HG02798 (cell line): Measurements from ENCODE around the gene TJAP1.
"Not testable (repeated sequence)": the region's sequence is repeated elsewhere in the genome, so short reads cannot be mapped to it uniquely, and the experiment has no call there.

Experiments
- ATAC-seq: cut with Tn5 transposase; IDR thresholded peaks from one replicate; pipeline ENCODE4 v1.9.1; 2021; ENCODE audit warnings: mild to moderate bottlenecking; ENCODE audit not compliant: unreplicated experiment, poor library complexity

TJAP1 gene

DNA sequence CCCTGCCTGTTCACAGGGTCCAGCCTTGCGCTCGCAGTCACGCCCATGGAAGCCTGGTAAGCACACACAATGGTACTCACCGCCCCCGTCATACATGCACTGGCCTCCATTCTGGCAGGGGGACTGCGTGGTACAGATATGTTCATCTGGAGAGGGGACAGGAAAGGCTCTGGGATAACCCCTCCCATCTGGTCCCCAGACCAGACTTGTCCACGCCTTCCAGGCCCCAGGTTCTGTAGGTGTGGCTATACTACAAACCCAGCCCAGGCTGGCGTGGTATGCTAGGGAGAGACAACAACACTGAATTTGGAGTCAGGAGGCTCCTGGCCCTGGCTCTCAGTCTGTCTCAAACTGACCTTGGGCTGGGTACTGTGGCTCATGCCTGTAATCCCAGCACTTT lies 25.4 kb upstream of the TJAP1 start:
- ATAC-seq = no peak

DNA sequence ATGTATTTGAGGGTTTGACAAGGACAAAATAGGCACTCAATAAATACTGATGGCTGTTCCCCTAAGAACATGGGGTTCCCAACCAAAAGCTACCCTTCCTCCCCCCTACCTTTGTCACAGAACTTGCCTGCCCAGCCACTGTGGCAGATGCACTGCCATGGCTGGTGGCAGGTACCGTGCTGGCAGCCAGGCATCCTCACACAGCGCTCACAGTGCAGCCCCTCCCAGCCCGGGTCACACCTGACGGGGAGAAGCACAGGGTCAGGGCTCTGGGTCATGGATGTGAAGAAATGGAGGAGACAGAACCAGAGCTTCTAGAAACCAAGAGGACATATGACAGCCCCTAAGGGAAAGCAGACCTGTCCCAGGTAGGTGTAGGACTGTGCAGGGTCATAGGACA lies 24.5 kb upstream of the TJAP1 start:
- no peak for ATAC-seq

- ATAC-seq = no peak
Observed at GRCh38 chr6:43453831-43454230, 23.5 kb upstream of the TJAP1 start.

GRCh38 chr6:43454290-43454695 lies 23.1 kb upstream of the TJAP1 start:
- peak; percentile 64 for ATAC-seq

- peak; percentile 27 for ATAC-seq
Observed at GRCh38 chr6:43454696-43455530, 22.5 kb upstream of the TJAP1 start.

GRCh38 chr6:43455531-43456428 lies 21.6 kb upstream of the TJAP1 start, which contains the start of gene DLK2:
TSS of gene DLK2 (minus strand) at chr6:43455548. CDS start at chr6:43454825, 723 bp downstream.
- ATAC-seq = peak; percentile 37

DNA sequence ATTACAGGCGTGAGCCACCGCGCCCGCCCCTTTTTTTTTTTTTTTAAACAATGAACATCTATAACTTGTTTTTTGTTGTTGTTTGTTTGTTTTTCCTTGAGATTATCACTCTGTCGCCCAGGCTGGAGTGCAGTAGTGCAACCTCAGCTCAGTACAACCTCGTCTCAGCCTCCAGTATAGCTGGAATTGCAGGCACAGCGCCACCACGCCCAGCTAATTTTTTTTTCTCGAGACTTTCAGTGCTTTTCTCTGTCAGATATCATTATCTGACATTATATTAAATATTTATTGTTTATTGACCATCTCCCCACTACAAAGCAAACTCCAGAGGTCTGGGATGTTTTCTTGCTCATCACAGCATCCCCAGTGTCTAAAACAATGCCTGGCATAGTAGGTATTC lies 19.7 kb upstream of the TJAP1 start:
- ATAC-seq = no peak

DNA sequence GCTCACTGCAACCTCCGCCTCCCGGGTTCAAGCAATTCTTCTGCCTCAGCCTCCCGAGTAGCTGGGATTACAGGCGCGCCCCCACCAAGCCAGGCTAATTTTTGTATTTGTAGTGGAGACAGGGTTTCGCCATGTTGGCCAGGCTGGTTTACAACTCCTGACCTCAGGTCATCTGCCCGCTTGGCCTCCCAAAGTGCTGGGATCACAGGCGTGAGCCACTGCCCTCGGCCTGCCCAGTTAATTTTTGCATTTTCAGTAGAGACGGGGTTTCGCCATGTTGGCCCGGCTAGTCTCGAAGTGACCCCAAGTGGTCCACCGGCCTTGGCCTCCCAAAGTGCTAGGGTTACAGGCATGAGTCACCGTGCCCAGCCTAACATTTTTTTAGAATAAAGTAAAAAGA lies 19.2 kb upstream of the TJAP1 start:
- ATAC-seq = not testable (repeated sequence)

- no peak for ATAC-seq
Observed at GRCh38 chr6:43459535-43459934, 17.8 kb upstream of the TJAP1 start.

- no peak for ATAC-seq
Observed at GRCh38 chr6:43460032-43460431, 17.3 kb upstream of the TJAP1 start.

DNA sequence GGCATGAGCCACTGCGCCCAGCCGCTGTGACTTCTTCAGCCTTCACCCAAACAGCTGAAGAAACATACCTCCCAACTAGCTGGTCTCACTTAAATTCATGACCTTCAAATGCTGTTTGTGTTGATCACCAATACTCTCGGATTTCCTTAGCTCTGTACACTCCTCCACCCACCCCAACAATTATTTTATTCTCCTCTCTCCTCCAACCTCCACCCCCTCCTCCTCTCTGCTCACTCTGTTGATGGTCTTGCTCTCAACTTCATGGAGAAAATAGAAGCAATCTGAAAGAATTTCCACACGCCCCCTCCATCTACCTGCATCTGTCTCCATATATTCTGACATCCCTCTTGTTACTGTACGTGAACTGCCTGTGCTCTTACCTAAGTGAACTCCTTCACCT lies 15.4 kb upstream of the TJAP1 start:
- no peak for ATAC-seq

GRCh38 chr6:43464337-43464736 lies 13.0 kb upstream of the TJAP1 start:
- ATAC-seq = no peak

GRCh38 chr6:43465948-43466347 lies 11.4 kb upstream of the TJAP1 start:
- ATAC-seq = no peak

DNA sequence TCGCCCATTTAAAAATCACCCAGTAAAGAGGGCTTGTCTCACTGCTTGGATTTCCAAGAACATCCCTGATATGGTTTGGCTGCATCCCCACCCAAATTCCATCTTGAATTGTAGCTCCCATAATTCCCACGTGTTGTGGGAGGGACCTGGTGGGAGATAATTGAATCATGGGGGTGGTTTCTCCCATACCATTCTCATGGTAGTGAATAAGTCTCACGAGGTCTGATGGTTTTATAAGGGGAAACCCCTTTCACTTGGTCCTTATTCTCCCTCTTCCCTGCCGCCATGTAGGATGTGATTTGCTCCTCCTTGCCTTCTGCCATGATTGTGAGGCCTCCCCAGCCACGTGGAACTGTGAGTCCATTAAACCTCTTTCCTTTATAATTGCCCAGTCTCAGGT lies 10.1 kb upstream of the TJAP1 start:
- ATAC-seq = not testable (repeated sequence)

GRCh38 chr6:43467752-43468151 lies 9.6 kb upstream of the TJAP1 start:
- ATAC-seq = no peak

GRCh38 chr6:43468240-43468639 lies 9.1 kb upstream of the TJAP1 start:
- ATAC-seq = no peak

DNA sequence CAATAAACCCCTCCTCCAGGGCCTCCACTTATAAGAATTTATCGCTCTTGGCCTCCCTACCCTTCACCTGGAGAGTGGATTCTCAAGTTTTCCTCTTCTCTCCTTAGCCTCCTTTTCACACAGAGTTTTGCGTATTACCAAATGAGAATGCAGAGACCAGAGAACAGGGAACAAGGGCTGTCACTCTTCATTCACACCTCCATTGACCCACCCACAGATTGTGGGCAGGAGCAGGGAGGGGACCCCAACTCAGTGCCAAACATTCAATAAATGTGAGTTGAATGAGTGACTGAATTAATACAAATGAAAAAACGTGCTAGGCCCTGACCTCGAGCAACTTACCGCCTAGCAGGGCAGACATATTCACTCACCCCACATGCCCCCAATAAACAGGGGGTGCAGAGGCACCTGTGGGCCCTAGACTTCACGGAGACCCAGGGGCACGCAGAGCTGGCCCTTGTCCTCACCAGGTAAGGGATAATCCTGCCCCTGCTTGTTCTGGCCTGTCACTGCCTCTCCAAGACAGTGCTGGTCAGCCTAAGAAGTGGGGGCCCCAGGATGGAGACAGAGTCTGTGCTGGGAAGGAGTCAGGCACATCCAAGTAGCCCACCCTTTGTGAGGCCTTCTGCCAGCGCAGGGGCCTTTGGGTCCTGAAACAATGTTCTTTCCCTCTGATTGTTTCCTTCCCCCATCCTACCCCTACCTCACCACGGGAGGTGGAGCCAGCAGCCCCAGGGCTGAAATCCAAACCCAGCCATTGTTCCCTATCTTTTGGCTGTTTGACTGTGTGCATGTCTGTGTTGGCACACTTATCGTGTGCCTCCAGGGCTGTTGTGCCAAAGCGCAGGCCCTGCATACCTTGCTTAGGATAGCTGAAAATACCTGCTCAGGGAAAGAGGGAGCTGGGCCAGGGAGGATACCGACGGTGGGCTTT lies 8.4 kb upstream of the TJAP1 start:
- ATAC-seq = no peak

DNA sequence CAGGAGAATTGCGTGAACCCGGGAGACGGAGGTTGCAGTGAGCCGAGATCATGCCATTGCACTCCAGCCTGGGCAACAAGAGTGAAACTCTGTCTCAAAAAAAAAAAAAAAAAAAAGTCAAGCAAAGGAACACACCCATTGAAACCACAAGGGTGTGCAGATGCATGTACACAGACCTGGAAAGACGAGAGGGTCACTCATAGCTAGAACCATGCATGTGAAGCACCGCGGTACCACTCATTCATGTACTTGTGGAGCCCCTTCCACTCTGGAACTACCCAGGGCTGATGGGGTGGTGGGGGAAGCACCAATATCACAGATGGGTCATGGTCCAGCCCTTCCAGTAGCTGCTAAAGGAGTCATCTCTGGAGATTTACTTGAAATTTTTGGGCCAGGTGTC lies 7.4 kb upstream of the TJAP1 start:
- ATAC-seq = no peak

GRCh38 chr6:43471399-43471798 lies 6.0 kb upstream of the TJAP1 start:
- no peak for ATAC-seq

DNA sequence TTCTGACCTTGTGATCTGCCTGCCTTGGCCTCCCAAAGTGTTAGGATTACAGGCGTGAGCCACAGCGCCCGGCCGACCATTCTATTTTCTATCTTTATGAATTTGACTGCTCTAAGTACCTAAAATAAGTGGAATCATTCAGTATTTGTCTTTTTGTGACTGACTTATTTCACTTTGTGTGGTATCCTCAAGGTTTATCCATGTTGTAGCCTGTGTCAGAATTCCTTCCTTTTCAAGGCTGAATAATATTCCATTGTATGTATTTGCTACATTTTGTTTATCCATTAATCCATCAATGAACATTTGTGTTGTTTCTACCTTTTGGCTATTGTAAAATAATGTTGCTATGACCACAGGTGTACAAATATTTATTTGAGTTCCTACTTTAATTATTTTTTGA lies 4.9 kb upstream of the TJAP1 start:
- no peak for ATAC-seq
